ENCODE data around the gene ACP2.

The ACP2 gene

GRCh38 chr11:47285969-47286770 is 37.6 kb upstream of the ACP2 start:
- H3K4me3 ChIP-seq (ENCODE audit: low read depth, low read length) = no peak overlapping the region
- H3K9me3 ChIP-seq = no peaks in the 10 kb centered on the region
- DNase-seq = no peak
- no peaks in the 10 kb centered on the region for H3K4me1 ChIP-seq
- H3K36me3 ChIP-seq = peaks cover 18% of the 10 kb centered on the region
- TF ChIP-seq, protein P1, sequence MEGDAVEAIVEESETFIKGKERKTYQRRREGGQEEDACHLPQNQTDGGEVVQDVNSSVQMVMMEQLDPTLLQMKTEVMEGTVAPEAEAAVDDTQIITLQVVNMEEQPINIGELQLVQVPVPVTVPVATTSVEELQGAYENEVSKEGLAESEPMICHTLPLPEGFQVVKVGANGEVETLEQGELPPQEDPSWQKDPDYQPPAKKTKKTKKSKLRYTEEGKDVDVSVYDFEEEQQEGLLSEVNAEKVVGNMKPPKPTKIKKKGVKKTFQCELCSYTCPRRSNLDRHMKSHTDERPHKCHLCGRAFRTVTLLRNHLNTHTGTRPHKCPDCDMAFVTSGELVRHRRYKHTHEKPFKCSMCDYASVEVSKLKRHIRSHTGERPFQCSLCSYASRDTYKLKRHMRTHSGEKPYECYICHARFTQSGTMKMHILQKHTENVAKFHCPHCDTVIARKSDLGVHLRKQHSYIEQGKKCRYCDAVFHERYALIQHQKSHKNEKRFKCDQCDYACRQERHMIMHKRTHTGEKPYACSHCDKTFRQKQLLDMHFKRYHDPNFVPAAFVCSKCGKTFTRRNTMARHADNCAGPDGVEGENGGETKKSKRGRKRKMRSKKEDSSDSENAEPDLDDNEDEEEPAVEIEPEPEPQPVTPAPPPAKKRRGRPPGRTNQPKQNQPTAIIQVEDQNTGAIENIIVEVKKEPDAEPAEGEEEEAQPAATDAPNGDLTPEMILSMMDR (IDR thresholded peaks at IDR 0.05; ENCODE audit: low read depth, low read length) = no peak
- no peaks in the 10 kb centered on the region for H3K27me3 ChIP-seq

DNA sequence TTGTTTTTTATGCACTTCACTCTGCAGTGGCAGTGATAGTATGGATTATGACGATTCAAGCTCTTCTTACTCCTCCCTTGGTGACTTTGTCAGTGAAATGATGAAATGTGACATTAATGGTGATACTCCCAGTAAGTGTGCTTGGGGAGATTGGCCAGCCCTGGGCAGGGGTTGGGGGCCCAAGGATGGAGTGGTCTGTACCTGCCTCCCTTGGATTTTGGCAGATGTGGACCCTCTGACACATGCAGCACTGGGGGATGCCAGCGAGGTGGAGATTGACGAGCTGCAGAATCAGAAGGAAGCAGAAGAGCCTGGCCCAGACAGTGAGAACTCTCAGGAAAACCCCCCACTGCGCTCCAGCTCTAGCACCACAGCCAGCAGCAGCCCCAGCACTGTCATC is 35.5 kb upstream of the ACP2 start:
- TF ChIP-seq, protein P1 (IDR thresholded peaks at IDR 0.05; ENCODE audit: low read depth, low read length) = no peak
- Histone ChIP-seq H3K4me3 (ENCODE audit: low read depth, low read length) (no peak overlapping the region), H3K27me3 (no peaks in the 10 kb centered on the region), H3K4me1 (no peaks in the 10 kb centered on the region), H3K9me3 (no peaks in the 10 kb centered on the region), H3K36me3 (peaks cover 16% of the 10 kb centered on the region)
- DNase-seq = no peak

DNA sequence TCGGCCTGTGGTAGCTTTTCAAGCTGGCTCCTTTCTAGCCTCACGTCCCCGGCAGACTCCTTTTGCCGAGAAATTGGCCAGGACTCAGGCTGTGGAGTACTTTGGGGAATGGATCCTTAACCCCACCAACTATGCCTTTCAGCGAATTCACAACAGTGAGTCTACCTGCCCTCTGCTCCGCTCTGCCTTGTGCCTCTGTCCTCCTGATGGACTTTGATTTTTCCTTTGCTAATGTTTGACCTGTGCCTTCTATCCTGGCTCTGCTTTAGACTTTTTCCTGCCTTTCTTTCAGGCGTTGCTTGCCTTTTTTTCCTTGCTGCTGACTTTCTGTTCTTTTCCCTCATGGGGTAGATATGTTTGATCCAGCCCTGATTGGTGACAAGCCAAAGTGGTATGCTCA is 33.8 kb upstream of the ACP2 start:
- Histone ChIP-seq H3K4me1 (no peaks in the 10 kb centered on the region), H3K27me3 (no peaks in the 10 kb centered on the region), H3K4me3 (ENCODE audit: low read depth, low read length) (no peak overlapping the region), H3K9me3 (no peaks in the 10 kb centered on the region), H3K36me3 (peaks cover 15% of the 10 kb centered on the region)
- TF ChIP-seq, protein P1 (IDR thresholded peaks at IDR 0.05; ENCODE audit: low read depth, low read length) = no peak
- no peak for DNase-seq

- Histone ChIP-seq H3K27me3 (no peaks in the 10 kb centered on the region), H3K4me1 (no peaks in the 10 kb centered on the region), H3K9me3 (no peaks in the 10 kb centered on the region), H3K36me3 (peaks cover 25% of the 10 kb centered on the region), H3K4me3 (ENCODE audit: low read depth, low read length) (no peak overlapping the region)
- TF ChIP-seq, protein P1 (IDR thresholded peaks at IDR 0.05; ENCODE audit: low read depth, low read length) = no peak
- DNase-seq = no peak
These were observed 32.2 kb upstream of the ACP2 start for GRCh38 chr11:47280860-47281259.

DNA sequence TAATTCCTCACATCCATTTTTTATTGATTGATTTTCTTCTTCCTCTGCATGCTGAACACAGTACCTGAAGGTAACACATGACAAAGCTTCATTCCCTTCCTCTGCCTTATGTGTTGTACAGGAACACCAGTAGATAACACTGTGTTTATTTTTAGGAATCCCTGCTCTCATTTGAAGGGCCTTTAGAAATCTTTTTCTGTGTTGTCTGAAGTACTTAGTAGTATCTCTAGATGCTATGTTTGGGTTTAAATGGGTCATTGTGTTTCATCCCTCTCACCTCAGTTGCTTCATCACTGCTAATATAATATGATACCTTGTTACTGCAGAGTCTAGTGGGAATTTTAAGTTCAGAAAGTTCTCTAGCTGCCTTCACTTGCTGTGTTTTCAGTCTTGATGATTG is 31.5 kb upstream of the ACP2 start:
- TF ChIP-seq, protein P1 (IDR thresholded peaks at IDR 0.05; ENCODE audit: low read depth, low read length) = no peak
- DNase-seq = no peak
- Histone ChIP-seq H3K27me3 (no peaks in the 10 kb centered on the region), H3K4me3 (ENCODE audit: low read depth, low read length) (no peak overlapping the region), H3K9me3 (no peaks in the 10 kb centered on the region), H3K36me3 (peaks cover 26% of the 10 kb centered on the region), H3K4me1 (no peaks in the 10 kb centered on the region)

- H3K4me3 ChIP-seq (ENCODE audit: low read depth, low read length) = no peak overlapping the region
- no peaks in the 10 kb centered on the region for H3K4me1 ChIP-seq
- peaks cover 23% of the 10 kb centered on the region for H3K36me3 ChIP-seq
- no peaks in the 10 kb centered on the region for H3K9me3 ChIP-seq
- H3K27me3 ChIP-seq = no peaks in the 10 kb centered on the region
- TF ChIP-seq, protein P1 (IDR thresholded peaks at IDR 0.05; ENCODE audit: low read depth, low read length) = no peak
- DNase-seq = no peak
These were observed 30.2 kb upstream of the ACP2 start for GRCh38 chr11:47278769-47279168.
